GM18517 (cell line): ENCODE results near the gene PCSK1N.
"Not testable (repeated sequence)": the region's sequence is repeated elsewhere in the genome, so short reads cannot be mapped to it uniquely, and the experiment has no call there.

Experiments
- ATAC-seq: cut with Tn5 transposase; IDR thresholded peaks from one replicate; pipeline ENCODE4 v1.9.1; 2021; ENCODE audit warnings: mild to moderate bottlenecking, moderate library complexity; ENCODE audit not compliant: unreplicated experiment

Gene PCSK1N, protein sequence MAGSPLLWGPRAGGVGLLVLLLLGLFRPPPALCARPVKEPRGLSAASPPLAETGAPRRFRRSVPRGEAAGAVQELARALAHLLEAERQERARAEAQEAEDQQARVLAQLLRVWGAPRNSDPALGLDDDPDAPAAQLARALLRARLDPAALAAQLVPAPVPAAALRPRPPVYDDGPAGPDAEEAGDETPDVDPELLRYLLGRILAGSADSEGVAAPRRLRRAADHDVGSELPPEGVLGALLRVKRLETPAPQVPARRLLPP

DNA sequence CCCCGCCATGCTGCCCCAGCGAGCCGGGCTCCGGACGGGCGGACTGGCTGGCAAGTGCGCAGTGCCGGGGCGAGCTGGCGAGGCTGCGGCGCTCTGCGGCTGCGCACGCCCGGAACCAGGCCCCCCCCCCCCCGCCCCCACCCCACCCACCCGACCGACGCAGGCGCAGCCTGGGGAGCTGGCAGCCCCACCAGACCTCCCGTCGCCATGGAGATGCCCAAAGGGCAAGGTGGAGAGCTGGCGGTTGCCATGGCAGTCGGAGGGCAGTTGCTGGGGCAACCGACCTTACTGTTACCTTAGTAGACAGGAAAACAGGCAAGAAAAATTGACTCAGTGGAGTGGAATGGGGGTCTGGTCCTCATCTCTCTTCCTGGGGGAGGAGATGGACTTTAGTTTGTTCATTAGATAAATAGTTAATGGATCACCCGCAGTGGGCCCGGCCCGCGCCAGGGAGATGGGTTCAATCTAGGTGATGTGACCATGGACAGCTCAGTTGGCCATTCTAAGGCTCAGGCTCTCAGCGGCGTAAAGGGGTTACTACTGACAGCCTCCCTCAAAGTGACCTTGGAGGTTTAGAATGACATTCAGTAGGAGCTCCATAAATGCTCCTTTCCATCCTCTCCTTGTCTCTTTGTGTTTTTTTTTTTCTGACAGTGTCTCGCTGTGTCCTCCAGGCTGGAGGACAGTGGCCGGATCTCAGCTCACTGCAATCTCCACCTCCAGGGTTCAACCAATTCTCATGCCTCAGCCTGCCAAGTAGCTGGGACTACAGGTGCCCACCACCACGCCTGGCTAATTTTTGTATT, at the start of gene PCSK1N:
TSS of gene PCSK1N (minus strand) at position 87 of the 806 bp plus-strand sequence. CDS start at position 9, 78 bp downstream.
- no peak for ATAC-seq

DNA sequence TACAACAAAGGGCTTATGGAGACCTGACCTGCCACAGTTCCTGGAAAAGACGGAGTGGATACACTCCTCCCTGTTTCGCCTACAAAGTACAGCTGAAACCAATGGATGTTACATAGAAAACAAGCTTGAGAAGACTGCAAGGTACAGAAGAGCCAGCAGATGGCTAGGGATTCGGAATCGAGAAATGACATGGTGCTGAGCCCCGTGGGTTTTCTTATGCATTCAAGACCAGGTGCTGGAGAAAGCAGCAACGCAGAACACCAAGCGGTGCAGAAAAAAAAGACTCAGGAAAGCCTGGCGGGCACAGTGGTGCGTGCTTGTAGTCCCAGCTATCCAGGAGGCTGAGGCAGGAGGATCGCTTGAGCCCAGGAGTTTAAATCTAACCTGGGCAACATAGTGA, 48.3 kb upstream of the PCSK1N start:
- no peak for ATAC-seq

- not testable (repeated sequence) for ATAC-seq
Observed at GRCh38 chrX:48876944-48877343, 41.5 kb upstream of the PCSK1N start.

DNA sequence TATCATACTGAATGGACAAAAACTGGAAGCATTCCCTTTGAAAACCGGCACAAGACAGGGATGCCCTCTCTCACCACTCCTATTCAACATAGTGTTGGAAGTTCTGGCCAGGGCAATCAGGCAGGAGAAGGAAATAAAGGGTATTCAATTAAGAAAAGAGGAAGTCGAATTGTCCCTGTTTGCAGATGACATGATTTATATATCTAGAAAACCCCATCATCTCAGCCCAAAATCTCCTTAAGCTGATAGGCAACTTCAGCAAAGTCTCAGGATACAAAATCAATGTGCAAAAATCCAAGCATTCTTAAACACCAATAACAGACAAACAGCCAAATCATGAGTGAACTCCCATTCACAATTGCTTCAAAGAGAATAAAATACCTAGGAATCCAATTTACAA, 36.6 kb upstream of the PCSK1N start:
- ATAC-seq, result not testable (repeated sequence)

GRCh38 chrX:48864210-48864609, 28.8 kb upstream of the PCSK1N start:
- no peak for ATAC-seq

DNA sequence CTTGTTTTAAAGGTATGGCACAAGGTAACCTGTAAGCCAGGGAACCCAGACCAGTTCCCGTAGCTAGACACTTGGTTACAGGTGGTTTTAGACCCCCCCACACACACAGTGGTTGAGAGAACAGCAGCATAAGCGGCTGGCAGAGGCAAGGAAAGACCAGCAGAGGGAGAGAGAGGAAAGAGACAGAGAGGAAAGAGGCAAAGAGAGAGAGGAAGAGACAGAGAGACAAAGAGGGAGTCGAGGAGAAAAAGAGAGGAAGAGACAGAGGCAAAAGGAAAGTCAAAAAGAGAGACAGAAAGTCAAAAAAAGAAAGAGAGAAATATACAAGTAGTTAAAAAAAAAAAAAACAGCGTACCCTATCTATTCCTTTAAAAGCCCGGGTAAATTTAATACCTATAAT, 19.5 kb upstream of the PCSK1N start:
- no peak for ATAC-seq

DNA sequence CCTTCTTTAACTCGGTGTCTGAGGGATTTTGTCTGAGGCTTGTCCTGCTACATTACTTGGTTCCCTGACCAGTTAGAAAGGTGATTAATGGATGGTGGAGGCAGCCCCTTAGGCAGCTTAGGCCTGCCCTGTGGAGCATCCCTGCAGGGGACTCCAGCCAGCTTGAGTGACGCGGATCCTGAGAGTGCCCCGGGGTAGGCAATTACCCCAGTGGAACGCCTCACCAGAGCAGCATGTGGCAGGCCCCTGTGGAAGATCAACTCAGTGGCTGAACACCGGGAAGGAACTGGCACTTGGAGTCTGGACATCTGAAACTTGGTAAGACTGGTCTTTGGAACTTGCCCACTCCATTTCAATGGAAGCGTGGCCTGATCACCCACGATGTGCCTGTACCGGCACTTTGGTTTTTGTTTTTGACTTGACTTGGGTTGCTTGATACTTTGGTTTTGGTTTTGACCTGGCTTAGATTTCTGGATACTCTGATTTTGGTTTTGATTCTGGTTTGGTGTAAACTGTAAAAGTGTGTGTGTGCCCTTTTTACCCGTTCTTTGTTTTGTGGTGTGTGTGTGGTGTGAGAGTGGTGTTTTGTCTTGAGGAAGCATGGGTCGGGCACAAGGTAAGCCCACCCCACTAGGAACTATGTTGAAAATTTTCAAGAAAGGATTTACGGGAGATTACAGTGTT, 18.9 kb upstream of the PCSK1N start:
- ATAC-seq, result not testable (repeated sequence)

- ATAC-seq, result not testable (repeated sequence)
Observed at GRCh38 chrX:48853494-48853893, 18.1 kb upstream of the PCSK1N start.

DNA sequence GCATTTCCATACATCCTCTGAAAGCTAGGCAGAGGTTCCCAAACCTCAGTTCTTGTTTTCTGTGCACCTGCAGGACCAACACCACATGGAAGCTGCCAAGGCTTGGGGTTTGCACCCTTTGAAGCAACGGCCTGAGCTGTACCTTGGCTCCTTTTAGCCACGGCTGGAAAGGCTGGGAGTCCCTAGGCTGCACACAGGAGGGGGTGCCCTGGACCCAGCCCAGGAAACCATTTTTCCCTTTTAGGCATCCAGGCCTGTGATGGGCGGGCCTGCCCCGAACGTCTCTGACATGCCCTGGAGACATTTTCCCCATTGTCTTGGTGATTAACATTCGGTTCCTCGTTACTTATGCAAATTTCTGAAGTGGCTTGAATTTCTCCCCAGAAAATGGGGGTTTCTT, 17.4 kb upstream of the PCSK1N start:
- no peak for ATAC-seq

GRCh38 chrX:48848847-48849246, 13.4 kb upstream of the PCSK1N start:
- no peak for ATAC-seq

DNA sequence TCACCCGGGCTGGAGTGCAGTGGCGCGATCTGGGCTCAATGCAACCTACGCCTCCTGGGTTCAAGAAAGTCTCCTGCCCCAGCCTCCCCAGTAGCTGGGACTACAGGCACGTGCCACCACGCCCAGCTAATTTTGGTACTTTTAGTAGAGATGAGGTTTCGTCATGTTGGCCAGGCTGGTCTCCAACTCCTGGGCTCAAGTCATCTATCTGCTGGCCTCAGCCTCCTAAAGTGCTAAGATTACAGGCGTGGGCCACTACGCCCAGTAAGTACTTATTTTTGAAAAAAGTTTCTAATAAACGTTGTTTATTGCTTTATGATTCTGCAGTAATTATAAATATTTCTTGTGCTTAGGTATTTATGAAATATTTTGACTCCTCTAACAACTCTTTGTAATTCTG, 4.3 kb upstream of the PCSK1N start:
- ATAC-seq, result no peak

- ATAC-seq, result no peak
Observed at GRCh38 chrX:48834383-48834709, 1.1 kb downstream of the PCSK1N start.

GRCh38 chrX:48833542-48834138, 1.8 kb downstream of the PCSK1N start:
- no peak for ATAC-seq

DNA sequence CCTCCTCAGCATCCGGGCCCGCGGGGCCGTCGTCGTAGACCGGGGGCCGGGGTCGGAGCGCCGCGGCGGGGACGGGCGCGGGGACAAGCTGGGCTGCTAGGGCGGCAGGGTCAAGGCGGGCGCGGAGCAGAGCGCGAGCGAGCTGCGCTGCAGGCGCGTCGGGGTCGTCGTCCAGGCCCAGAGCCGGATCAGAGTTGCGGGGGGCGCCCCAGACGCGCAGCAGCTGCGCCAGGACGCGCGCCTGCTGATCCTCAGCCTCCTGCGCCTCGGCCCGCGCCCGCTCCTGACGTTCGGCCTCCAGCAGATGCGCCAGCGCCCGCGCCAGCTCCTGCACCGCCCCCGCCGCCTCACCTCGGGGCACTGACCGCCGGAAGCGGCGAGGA, 3.5 kb downstream of the PCSK1N start:
- no peak for ATAC-seq

- ATAC-seq, result no peak
Observed at GRCh38 chrX:48831136-48831908, 4.1 kb downstream of the PCSK1N start.

DNA sequence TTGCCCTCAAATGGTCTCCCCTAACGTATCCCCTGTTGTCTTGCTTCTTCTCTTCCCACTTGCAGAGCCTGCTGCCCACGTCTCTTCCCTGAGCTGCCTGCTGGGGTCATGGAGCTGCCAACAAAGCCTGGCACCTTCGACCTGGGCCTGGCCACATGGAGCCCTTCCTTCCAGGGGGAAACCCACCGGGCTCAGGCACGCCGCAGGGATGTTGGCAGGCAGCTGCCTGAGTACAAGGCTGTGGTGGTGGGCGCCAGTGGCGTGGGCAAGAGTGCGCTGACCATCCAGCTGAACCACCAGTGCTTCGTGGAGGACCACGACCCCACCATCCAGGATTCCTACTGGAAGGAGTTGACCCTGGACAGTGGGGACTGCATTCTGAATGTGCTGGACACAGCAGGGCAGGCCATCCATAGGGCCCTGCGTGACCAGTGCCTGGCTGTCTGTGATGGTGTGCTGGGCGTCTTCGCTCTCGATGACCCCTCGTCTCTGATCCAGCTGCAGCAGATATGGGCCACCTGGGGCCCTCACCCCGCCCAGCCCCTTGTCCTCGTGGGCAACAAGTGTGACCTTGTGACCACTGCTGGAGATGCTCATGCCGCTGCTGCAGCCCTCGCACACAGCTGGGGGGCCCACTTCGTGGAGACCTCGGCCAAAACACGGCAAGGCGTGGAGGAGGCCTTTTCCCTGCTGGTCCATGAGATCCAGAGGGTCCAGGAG, 6.2 kb downstream of the PCSK1N start:
- no peak for ATAC-seq

- ATAC-seq, result no peak
Observed at GRCh38 chrX:48827654-48827968, 7.8 kb downstream of the PCSK1N start.

DNA sequence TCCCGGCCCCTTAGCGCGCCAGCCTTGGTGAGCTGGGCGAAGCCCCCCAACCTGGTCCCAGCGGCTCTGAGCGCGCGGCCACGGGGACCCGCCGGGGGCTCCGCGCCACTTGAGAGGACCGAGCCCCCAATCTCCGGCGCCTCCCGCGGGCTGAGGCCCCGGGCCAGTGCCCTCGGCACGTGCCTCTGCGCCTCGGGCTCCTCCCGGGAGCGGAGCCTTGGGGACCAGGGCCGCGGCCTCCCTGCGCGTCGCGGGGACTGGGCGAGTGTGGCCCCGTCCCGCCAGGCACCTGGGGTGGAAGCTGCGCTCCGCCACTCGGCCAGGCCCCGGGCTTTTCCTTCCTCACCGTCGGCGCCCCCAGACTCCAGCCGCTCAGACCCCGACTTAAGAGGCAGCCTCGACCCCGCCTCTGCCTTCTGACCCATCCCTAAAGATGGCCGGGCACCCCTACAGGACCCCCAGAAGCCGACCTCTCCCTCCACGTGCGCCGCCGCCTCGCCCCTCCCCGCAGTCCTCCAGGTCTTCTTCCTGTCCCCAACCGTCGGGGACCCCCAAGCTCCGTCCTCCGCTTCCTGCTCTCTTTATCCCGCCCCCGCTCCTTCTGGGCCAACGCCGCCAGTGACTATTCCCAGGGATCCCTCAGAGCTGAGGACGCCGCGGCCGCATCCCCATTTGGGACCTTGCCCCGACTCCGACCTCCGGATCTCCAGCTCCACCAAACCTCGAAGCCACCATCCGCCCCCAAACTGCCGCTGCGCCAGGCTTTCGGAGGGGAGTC, 8.3 kb downstream of the PCSK1N start:
- no peak for ATAC-seq

DNA sequence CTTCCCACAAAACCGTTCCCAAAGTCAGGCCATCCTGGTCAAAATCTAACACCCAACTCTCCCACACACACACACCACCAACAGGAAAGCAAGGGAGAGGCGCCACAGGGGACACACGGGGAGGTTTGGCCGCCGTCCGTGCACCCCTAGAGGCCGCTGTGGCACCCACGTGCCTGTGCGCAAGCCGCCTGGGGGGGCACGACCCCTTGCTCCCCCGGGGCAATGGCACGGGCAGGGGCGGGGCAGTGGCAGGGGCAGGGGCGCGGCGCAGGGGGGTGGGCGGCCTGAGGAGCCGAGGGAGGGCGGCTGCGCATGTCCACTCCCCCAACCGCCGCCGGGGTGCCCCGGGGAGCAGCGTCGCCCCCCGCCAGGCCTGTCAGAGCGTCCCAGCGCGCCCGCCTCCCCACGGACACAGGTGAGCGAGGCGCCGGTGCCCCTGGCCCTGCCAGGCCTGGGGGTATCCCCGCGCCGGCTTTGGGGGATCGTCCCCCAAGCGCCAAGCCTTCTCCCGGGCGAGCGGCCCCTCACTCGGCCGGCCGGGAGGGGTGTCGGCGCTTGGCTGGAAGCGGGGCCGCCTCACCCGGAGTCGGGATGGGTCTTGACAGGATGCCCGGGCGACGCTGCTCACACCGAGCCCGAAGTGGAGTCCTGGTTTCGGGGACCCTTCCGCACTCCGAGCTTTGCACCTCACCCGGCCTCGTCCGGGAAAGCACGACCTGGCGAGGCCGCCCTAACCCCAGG, 9.1 kb downstream of the PCSK1N start, which contains the start of gene ERAS:
TSS of gene ERAS (plus strand) at position 379 of the 741 bp plus-strand sequence. CDS start 2,611 bp downstream, outside the sequence.
- ATAC-seq, result no peak
